ENCODE results near the gene LY6G5C. TPM values are rescaled to one million over a fixed set of nuclear protein-coding genes. Genes with fewer than 3 reads are reported as not detected.
A peak's percentile ranks its signal among the peaks of the same experiment; 100 is the strongest.

Gene LY6G5C
- total and polyA plus RNA-seq, 9 of the 15 experiments (the other 6 are each of a cell fraction or from before 2014, with no cell fraction given), result 0.10 to 0.67 (median 0.46) TPM; not detected in 4

DNA sequence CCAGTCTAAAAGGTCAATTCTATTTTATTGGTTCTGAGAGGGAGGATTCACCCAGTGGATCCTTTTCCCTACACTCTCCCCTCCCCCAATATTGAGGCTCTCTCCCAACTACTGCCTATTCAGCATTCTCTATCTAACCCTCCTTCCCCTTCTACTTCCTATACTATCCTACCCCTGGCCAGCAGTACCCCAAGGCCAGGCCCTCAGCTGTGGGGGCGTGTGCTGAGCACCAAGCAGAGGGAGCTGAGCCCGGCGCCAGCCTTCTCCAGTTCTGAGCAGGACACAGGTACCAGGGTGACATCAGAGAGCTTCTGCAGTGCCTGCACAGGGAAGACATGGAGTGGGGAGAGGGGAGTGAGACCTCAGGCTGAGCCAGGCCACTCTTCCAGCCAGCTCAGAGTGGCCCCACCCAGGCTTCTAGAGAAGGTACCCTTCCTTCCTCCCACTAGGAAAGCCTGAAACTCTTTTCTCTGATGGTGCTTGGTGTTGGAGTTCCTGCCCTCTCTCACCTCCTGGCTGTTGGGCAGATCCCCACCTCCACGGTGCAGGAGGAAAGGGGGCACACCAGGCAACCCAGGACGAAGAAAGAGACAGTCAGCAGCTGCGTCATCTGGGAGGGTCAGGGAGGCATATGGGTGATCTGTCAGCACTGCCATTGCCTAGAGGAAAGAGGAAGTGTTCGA is 46.3 kb upstream of the LY6G5C start (continued):
- TF ChIP-seq, protein P1, sequence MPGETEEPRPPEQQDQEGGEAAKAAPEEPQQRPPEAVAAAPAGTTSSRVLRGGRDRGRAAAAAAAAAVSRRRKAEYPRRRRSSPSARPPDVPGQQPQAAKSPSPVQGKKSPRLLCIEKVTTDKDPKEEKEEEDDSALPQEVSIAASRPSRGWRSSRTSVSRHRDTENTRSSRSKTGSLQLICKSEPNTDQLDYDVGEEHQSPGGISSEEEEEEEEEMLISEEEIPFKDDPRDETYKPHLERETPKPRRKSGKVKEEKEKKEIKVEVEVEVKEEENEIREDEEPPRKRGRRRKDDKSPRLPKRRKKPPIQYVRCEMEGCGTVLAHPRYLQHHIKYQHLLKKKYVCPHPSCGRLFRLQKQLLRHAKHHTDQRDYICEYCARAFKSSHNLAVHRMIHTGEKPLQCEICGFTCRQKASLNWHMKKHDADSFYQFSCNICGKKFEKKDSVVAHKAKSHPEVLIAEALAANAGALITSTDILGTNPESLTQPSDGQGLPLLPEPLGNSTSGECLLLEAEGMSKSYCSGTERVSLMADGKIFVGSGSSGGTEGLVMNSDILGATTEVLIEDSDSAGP (CRISPR knock-in tag; IDR thresholded peaks at IDR 0.05), result no peak
- TF ChIP-seq HNRNPUL1 (IDR thresholded peaks at IDR 0.05; ENCODE audit: low read length), result peak; percentile 59; the same call in 1 of the 2 replicates
- TF ChIP-seq, protein P2, sequence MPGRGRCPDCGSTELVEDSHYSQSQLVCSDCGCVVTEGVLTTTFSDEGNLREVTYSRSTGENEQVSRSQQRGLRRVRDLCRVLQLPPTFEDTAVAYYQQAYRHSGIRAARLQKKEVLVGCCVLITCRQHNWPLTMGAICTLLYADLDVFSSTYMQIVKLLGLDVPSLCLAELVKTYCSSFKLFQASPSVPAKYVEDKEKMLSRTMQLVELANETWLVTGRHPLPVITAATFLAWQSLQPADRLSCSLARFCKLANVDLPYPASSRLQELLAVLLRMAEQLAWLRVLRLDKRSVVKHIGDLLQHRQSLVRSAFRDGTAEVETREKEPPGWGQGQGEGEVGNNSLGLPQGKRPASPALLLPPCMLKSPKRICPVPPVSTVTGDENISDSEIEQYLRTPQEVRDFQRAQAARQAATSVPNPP (IDR thresholded peaks at IDR 0.05; ENCODE audit: borderline replicate concordance, insufficient read depth, insufficient read length), result no peak
- TF ChIP-seq NFATC3 (IDR thresholded peaks at IDR 0.05), result no peak
- no peak for TF ChIP-seq STAT5B (CRISPR knock-in tag; IDR thresholded peaks at IDR 0.05)
- TF ChIP-seq, protein P3, sequence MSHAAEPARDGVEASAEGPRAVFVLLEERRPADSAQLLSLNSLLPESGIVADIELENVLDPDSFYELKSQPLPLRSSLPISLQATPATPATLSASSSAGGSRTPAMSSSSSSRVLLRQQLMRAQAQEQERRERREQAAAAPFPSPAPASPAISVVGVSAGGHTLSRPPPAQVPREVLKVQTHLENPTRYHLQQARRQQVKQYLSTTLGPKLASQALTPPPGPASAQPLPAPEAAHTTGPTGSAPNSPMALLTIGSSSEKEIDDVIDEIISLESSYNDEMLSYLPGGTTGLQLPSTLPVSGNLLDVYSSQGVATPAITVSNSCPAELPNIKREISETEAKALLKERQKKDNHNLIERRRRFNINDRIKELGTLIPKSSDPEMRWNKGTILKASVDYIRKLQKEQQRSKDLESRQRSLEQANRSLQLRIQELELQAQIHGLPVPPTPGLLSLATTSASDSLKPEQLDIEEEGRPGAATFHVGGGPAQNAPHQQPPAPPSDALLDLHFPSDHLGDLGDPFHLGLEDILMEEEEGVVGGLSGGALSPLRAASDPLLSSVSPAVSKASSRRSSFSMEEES (CRISPR knock-in tag; IDR thresholded peaks at IDR 0.05), result no peak
- no peak for TF ChIP-seq GABPA (tag; conservative IDR thresholded peaks at IDR 0.05; ENCODE audit: low read depth)
- no peak for TF ChIP-seq COPS2 (conservative IDR thresholded peaks at IDR 0.05)
- TF ChIP-seq, protein P4, sequence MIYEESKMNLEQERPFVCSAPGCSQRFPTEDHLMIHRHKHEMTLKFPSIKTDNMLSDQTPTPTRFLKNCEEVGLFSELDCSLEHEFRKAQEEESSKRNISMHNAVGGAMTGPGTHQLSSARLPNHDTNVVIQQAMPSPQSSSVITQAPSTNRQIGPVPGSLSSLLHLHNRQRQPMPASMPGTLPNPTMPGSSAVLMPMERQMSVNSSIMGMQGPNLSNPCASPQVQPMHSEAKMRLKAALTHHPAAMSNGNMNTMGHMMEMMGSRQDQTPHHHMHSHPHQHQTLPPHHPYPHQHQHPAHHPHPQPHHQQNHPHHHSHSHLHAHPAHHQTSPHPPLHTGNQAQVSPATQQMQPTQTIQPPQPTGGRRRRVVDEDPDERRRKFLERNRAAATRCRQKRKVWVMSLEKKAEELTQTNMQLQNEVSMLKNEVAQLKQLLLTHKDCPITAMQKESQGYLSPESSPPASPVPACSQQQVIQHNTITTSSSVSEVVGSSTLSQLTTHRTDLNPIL (CRISPR knock-in tag; IDR thresholded peaks at IDR 0.05), result no peak; the same call in 1 of the 2 replicates
- TF ChIP-seq DDX20 (tag; IDR thresholded peaks at IDR 0.05; ENCODE audit: low read depth), result no peak
- no peak for TF ChIP-seq GATA2 (CRISPR knock-in tag; IDR thresholded peaks at IDR 0.05)
- no peak for TF ChIP-seq SRSF7 (optimal IDR thresholded peaks at IDR 0.05; ENCODE audit: low read depth, low read length)
- TF ChIP-seq PCBP2 (IDR thresholded peaks at IDR 0.05; ENCODE audit: low read depth, low read length, poor library complexity, severe bottlenecking), result no peak
- no peak for TF ChIP-seq ARNT (IDR thresholded peaks at IDR 0.05)
- no peak for TF ChIP-seq POLR2G (IDR thresholded peaks at IDR 0.05; ENCODE audit: low read depth, low read length)
- no peak for TF ChIP-seq TAF1 (IDR thresholded peaks at IDR 0.05; ENCODE audit: control insufficient read depth, extremely low read depth, insufficient read depth, low read length, severe bottlenecking)
- TF ChIP-seq, protein P5, sequence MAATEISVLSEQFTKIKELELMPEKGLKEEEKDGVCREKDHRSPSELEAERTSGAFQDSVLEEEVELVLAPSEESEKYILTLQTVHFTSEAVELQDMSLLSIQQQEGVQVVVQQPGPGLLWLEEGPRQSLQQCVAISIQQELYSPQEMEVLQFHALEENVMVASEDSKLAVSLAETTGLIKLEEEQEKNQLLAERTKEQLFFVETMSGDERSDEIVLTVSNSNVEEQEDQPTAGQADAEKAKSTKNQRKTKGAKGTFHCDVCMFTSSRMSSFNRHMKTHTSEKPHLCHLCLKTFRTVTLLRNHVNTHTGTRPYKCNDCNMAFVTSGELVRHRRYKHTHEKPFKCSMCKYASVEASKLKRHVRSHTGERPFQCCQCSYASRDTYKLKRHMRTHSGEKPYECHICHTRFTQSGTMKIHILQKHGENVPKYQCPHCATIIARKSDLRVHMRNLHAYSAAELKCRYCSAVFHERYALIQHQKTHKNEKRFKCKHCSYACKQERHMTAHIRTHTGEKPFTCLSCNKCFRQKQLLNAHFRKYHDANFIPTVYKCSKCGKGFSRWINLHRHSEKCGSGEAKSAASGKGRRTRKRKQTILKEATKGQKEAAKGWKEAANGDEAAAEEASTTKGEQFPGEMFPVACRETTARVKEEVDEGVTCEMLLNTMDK (IDR thresholded peaks at IDR 0.05; ENCODE audit: borderline replicate concordance, insufficient read depth, low read depth, low read length, poor library complexity, severe bottlenecking), result no peak
- TF ChIP-seq E2F3 (CRISPR knock-in tag; IDR thresholded peaks at IDR 0.05), result no peak
